ENCODE data around the gene FAM98A. TPM values are rescaled to one million over a fixed set of nuclear protein-coding genes. Genes with fewer than 3 reads are reported as not detected.

The FAM98A gene
- total RNA-seq, 1 experiment from 2014 or later, result 70.9 TPM

DNA sequence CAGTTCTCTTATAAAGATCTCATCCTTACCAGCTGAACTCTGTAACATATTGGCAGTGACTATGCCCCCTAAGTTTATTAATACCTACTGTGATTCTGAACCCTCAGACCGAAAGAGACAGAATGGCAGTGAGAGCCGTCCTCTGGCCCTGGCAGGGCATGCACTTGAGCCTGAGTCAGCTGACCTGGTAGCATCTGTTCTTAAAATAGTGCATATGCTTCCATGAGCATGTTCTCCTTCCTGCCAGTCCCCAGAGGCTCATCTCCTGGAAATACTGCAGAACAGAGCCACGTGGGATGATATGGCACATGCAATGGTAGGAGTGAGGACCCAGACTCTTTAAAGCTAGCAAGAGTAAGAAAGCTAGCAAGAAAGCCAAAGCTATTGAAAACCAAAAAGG, 63.7 kb downstream of the FAM98A start:
- Histone ChIP-seq H3K9me3 (ENCODE audit: control insufficient read depth, low read depth, low read length) (no peaks in the 10 kb centered on the region), H4K91ac (ENCODE audit: insufficient read length, low read depth, low read length) (no peak overlapping the region), H3K79me1 (ENCODE audit: insufficient read depth, low read depth, low read length, poor library complexity, severe bottlenecking) (no peaks in the 10 kb centered on the region), H4K5ac (ENCODE audit: insufficient read length, low read depth, low read length) (no peak overlapping the region), H3K4ac (ENCODE audit: low read depth, low read length) (no peak overlapping the region), H4K20me1 (ENCODE audit: control insufficient read depth, insufficient read depth, insufficient read length) (no peaks in the 10 kb centered on the region), H3K4me2 (ENCODE audit: insufficient read depth, insufficient read length, low read length) (no peak overlapping the region), H3K9ac (ENCODE audit: extremely low read depth, insufficient read length, low read length) (no peak overlapping the region), H2BK20ac (ENCODE audit: low read depth, low read length, poor library complexity, severe bottlenecking) (no peak overlapping the region), H3K23me2 (ENCODE audit: insufficient read length, low read depth, low read length, poor library complexity, severe bottlenecking) (no peaks in the 10 kb centered on the region), H4K8ac (replicated peaks; ENCODE audit: insufficient read length, low read depth, low read length) (no peak overlapping the region), H3K56ac (ENCODE audit: insufficient read length, low read depth, low read length) (no peak overlapping the region), H3T11ph (ENCODE audit: low read length) (no peak overlapping the region), H2BK12ac (ENCODE audit: insufficient read length, low read depth, low read length) (no peak overlapping the region), H2AK5ac (ENCODE audit: insufficient read length, low read length) (no peak overlapping the region), H3K18ac (ENCODE audit: insufficient read length, low read depth, low read length) (no peak overlapping the region), H3K4me1 (ENCODE audit: insufficient read depth, low read length) (no peaks in the 10 kb centered on the region), H2AFZ (ENCODE audit: low read length) (no peak overlapping the region), H3K79me2 (ENCODE audit: insufficient read depth, low read length) (no peaks in the 10 kb centered on the region), H3K27ac (ENCODE audit: insufficient read length, low read depth, low read length) (no peak overlapping the region), H3K14ac (ENCODE audit: insufficient read depth, low read length) (no peak overlapping the region), H2BK120ac (ENCODE audit: low read depth, low read length, poor library complexity, severe bottlenecking) (no peak overlapping the region), H2BK5ac (ENCODE audit: insufficient read length, low read length) (no peak overlapping the region), H3K27me3 (ENCODE audit: insufficient read depth, low read length) (no peaks in the 10 kb centered on the region), H3K23ac (ENCODE audit: insufficient read length, low read depth, low read length) (no peak overlapping the region), H2BK15ac (ENCODE audit: low read depth, low read length) (no peak overlapping the region)
- no peak overlapping the region for H3K4me3 Mint-ChIP-seq
- TF ChIP-seq CTCF (conservative IDR thresholded peaks at IDR 0.05), result no peak
- no peak overlapping the region for H3K27ac Mint-ChIP-seq
- H3K4me1 Mint-ChIP-seq, result peaks cover 6 to 7% of the 10 kb centered on the region in 2 experiments
- peaks cover 0 to 2% of the 10 kb centered on the region in 2 experiments; a peak in 2 of 5 replicates for H3K9me3 Mint-ChIP-seq
- H3K36me3 Mint-ChIP-seq (ENCODE audit: insufficient read depth in 1 of 3, low read depth in 3 of 3), result peaks cover 0 to 2% (median 0%) of the 10 kb centered on the region in 3 experiments; a peak in 1 of 7 replicates
- WGBS (ENCODE audit: extremely low coverage, insufficient read length, low lambda C conversion rate), result no CpG with 5 or more reads among the region's 3 CpGs
- 0 out of 2 replicates have a peak, but pooled peaks cover 2% of the 10 kb centered on the region for H3K27me3 Mint-ChIP-seq (ENCODE audit: low read depth)
- DNase-seq, result no peak

Other genes starting within 250 kb of the FAM98A start
- not detected in 2 replicates for gene RASGRP3, start 122.7 kb downstream of the FAM98A start, total RNA-seq (2021)